HG02885 (cell line): ENCODE results near the gene PCDHB13.
"Not testable (repeated sequence)": the region's sequence is repeated elsewhere in the genome, so short reads cannot be mapped to it uniquely, and the experiment has no call there.

Experiments
- ATAC-seq: cut with Tn5 transposase; IDR thresholded peaks from one replicate; pipeline ENCODE4 v1.9.1; 2021; ENCODE audit warnings: mild to moderate bottlenecking; ENCODE audit not compliant: unreplicated experiment, poor library complexity

Gene PCDHB13

GRCh38 chr5:141213656-141214339 lies at the start of gene PCDHB13:
PCDHB13 (plus strand) TSS chr5:141213919; CDS start chr5:141214124, 205 bp downstream.
- ATAC-seq, result not testable (repeated sequence)

- no peak for ATAC-seq
Measured at GRCh38 chr5:141172381-141173204, 41.1 kb upstream of the PCDHB13 start, which contains the start of gene PCDHB7. PCDHB7 (plus strand) TSS chr5:141172644; CDS start chr5:141172836, 192 bp downstream.

- not testable (repeated sequence) for ATAC-seq
Measured at GRCh38 chr5:141174291-141175104, 39.2 kb upstream of the PCDHB13 start.

DNA sequence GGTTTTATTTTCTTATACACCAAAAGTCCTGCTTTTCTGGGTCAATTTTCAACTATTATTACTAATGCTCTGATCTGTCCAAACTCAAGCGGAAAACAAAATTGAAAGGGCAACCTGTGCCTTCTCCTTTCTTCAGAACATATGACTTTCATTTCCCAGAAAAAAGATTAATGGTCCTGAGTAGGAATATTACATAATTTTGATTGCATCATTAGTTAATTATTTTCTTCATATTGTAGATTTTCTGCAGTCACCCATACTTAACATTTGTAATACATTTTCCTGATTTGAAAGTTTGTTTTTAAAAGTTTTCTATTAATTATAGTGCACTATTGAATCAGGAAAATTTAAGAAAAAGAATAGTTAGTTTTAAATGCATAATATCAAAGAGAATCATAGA lies 37.8 kb upstream of the PCDHB13 start:
- ATAC-seq, result no peak

GRCh38 chr5:141177577-141178191 lies 36.0 kb upstream of the PCDHB13 start, which contains the start of gene PCDHB8:
PCDHB8 (plus strand) TSS chr5:141177790; CDS start chr5:141178035, 245 bp downstream.
- ATAC-seq, result not testable (repeated sequence)

DNA sequence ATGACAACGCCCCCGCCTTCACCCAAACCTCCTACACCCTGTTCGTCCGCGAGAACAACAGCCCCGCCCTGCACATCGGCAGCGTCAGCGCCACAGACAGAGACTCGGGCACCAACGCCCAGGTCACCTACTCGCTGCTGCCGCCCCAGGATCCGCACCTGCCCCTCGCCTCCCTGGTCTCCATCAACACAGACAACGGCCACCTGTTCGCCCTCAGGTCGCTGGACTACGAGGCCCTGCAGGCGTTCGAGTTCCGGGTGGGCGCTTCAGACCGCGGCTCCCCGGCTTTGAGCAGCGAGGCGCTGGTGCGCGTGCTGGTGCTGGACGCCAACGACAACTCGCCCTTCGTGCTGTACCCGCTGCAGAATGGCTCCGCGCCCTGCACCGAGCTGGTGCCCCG lies 34.3 kb upstream of the PCDHB13 start:
- ATAC-seq, result not testable (repeated sequence)

DNA sequence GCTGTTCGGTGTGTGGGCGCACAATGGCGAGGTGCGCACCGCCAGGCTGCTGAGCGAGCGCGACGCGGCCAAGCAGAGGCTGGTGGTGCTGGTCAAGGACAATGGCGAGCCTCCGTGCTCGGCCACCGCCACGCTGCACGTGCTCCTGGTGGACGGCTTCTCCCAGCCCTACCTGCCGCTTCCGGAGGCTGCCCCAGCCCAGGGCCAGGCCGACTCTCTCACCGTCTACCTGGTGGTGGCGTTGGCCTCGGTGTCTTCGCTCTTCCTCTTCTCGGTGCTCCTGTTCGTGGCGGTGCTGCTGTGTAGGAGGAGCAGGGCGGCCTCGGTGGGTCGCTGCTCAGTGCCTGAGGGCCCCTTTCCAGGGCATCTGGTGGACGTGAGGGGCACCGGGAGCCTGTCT lies 33.8 kb upstream of the PCDHB13 start:
- ATAC-seq, result not testable (repeated sequence)

DNA sequence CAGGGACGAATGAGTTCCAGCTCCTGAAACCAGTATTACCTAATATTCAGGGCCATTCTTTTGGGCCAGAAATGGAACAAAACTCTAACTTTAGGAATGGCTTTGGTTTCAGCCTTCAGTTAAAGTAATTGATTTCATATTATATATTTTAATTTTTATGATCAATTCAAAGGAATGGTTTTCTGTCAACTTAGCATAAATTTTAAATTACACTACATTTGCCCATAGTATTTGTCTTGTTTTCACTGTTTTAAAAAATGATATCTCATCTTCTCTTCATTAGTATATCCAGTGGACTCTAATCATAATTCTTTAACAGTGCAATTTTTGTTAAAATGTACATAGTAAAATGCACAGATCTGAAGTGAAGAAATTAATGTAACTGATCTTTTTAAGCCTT lies 33.4 kb upstream of the PCDHB13 start:
- ATAC-seq, result no peak

DNA sequence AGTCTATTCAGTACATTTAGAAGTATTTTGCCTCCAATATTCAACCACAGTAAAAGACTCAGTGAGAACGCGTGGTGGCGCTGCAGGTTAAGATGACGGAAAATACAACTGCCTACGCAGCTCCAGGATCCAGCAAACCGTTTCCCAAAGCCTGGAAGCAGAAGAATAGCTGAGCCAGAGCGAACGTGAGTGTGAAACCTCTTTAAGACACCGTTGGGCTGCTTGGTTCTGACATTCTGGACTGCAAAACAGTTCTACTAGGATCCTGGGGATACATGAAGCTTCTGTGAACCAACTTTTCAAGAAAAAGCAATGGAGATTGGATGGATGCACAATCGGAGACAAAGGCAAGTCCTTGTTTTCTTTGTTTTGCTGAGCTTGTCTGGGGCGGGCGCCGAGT lies 31.5 kb upstream of the PCDHB13 start, which contains the start of gene PCDHB16:
Gene PCDHB16, plus strand, starts transcription at position 140 of the 400 bp plus-strand sequence. Its CDS starts 173 bp downstream, at position 313.
- ATAC-seq, result no peak

- not testable (repeated sequence) for ATAC-seq
Measured at GRCh38 chr5:141184117-141184855, 29.4 kb upstream of the PCDHB13 start.

GRCh38 chr5:141186897-141187512 lies 26.7 kb upstream of the PCDHB13 start, which contains the start of gene PCDHB9:
PCDHB9 (plus strand) TSS chr5:141187161; CDS start chr5:141187319, 158 bp downstream.
- no peak for ATAC-seq

DNA sequence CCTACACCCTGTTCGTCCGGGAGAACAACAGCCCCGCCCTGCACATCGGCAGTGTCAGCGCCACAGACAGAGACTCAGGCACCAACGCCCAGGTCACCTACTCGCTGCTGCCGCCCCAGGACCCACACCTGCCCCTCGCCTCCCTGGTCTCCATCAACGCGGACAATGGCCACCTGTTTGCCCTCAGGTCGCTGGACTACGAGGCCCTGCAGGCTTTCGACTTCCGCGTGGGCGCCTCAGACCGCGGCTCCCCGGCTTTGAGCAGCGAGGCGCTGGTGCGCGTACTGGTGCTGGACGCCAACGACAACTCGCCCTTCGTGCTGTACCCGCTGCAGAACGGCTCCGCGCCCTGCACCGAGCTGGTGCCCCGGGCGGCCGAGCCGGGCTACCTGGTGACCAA lies 25.0 kb upstream of the PCDHB13 start:
- not testable (repeated sequence) for ATAC-seq

DNA sequence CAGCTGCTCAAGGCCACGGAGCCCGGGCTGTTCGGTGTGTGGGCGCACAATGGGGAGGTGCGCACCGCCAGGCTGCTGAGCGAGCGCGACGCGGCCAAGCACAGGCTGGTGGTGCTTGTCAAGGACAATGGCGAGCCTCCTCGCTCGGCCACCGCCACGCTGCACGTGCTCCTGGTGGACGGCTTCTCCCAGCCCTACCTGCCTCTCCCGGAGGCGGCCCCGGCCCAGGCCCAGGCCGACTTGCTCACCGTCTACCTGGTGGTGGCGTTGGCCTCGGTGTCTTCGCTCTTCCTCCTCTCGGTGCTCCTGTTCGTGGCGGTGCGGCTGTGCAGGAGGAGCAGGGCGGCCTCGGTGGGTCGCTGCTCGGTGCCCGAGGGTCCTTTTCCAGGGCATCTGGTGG lies 24.6 kb upstream of the PCDHB13 start:
- ATAC-seq, result not testable (repeated sequence)

DNA sequence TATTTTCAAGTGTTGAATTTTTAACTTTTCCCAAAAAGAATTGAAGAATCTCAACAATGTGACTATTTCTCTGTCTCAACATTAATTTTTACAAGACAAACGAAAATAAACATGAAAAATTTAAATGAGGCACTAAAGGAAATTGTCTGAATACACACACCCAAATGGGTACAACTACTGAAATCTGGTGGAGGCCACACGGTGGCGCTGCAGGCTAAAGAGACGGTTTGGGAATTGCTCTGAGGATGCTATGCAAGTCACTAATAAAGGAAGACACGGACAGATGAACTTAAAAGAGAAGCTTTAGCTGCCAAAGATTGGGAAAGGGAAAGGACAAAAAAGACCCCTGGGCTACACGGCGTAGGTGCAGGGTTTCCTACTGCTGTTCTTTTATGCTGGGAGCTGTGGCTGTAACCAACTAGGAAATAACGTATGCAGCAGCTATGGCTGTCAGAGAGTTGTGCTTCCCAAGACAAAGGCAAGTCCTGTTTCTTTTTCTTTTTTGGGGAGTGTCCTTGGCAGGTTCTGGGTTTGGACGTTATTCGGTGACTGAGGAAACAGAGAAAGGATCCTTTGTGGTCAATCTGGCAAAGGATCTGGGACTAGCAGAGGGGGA lies 21.5 kb upstream of the PCDHB13 start, which contains the start of gene PCDHB10:
Gene PCDHB10, plus strand, starts transcription at position 244 of the 616 bp plus-strand sequence. Its CDS starts 200 bp downstream, at position 444.
- ATAC-seq, result no peak

GRCh38 chr5:141194332-141194731 lies 19.4 kb upstream of the PCDHB13 start:
- not testable (repeated sequence) for ATAC-seq

GRCh38 chr5:141196363-141196762 lies 17.4 kb upstream of the PCDHB13 start:
- ATAC-seq, result no peak

DNA sequence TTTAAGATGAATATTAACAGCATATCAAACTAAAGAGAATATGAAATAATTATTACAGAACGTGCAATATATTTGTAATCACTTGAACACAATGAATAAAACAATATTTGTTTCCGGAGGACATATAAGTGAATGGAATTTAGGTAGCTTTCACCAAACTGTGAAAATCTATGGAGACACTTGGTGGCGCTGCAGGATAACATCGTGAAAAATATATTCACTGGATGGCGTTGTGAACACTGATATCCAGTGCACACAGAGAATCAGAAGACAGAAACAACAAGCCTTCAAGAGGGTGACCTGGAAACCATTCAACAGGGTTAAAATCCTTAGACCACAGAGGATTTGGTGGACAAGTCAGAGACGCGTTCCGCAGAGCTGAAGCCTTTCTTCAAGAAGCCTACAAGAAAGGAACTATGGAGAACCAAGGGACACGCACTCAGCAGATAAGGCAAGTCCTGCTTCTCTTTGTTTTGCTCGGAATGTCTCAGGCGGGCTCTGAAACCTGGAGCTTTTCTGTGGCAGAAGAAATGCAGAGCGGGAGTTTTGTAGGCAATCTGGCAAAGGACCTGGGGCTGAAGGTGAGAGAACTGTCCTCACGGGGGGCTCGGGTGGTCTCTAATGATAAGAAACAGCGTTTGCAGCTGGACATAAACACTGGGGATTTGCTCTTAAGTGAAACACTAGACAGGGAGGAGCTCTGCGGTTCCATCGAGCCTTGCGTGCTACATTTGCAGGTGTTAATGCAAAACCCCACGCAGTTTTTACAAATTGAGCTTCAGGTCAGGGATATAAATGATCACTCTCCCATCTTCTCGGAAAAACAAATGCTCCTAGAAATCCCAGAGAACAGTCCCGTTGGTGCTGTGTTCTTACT lies 14.1 kb upstream of the PCDHB13 start, which contains the start of gene PCDHB11:
Gene PCDHB11, plus strand, starts transcription at position 269 of the 877 bp plus-strand sequence. Its CDS starts 148 bp downstream, at position 417.
- no peak for ATAC-seq
